HL-60 (cell line): ENCODE data around the gene METRN.
A peak's percentile ranks its signal among the peaks of the same experiment; 100 is the strongest.

Source experiments
- DNase-seq, 2 experiments: peaks; one replicate each; pipeline ENCODE4 v3.0.0-alpha.2; 2010 to 2020; ENCODE audit warnings: low read depth in 1 of 2, low spot score in 1 of 2
- H3K27ac ChIP-seq: fragments of 250-450 bp; sonication (Bioruptor Pico); replicated peaks from 2 replicates; pipeline ENCODE4 v1.5.1; 2020; ENCODE audit warnings: mild to moderate bottlenecking, moderate library complexity
- H3K27me3 ChIP-seq: fragments of 250-450 bp; sonication (Bioruptor Pico); 2 replicates; pipeline ENCODE4 v1.5.1; 2021; ENCODE audit warnings: mild to moderate bottlenecking, moderate library complexity; ENCODE audit not compliant: insufficient read depth, poor library complexity, severe bottlenecking
- H3K4me3 ChIP-seq: replicated peaks from 2 replicates; pipeline ENCODE4 v1.5.1; 2011; ENCODE audit warnings: mild to moderate bottlenecking, control low read depth, low read length; ENCODE audit not compliant: insufficient read depth
- GABPA ChIP-seq: IDR thresholded peaks from 2 replicates; pipeline ENCODE4 v1.6.1; 2012; ENCODE audit warnings: low read depth
- POLR2AphosphoS5 ChIP-seq: IDR thresholded peaks from 2 replicates; pipeline ENCODE4 v1.6.1; 2012; ENCODE audit warnings: low read depth
- SPI1 ChIP-seq: IDR thresholded peaks from 2 replicates; pipeline ENCODE4 v1.6.1; 2012; ENCODE audit warnings: low read depth, mild to moderate bottlenecking, borderline replicate concordance
- TF ChIP-seq, protein P1 (sequence below): IDR thresholded peaks from 2 replicates; pipeline ENCODE4 v1.6.1; 2012; ENCODE audit warnings: low read depth; ENCODE audit not compliant: insufficient replicate concordance
- TF ChIP-seq, protein P2 (sequence below): IDR thresholded peaks from one replicate; pipeline ENCODE4 v1.5.1; 2011; ENCODE audit warnings: low read length, control low read depth, inconsistent platforms; ENCODE audit not compliant: insufficient read depth

The METRN gene

DNA sequence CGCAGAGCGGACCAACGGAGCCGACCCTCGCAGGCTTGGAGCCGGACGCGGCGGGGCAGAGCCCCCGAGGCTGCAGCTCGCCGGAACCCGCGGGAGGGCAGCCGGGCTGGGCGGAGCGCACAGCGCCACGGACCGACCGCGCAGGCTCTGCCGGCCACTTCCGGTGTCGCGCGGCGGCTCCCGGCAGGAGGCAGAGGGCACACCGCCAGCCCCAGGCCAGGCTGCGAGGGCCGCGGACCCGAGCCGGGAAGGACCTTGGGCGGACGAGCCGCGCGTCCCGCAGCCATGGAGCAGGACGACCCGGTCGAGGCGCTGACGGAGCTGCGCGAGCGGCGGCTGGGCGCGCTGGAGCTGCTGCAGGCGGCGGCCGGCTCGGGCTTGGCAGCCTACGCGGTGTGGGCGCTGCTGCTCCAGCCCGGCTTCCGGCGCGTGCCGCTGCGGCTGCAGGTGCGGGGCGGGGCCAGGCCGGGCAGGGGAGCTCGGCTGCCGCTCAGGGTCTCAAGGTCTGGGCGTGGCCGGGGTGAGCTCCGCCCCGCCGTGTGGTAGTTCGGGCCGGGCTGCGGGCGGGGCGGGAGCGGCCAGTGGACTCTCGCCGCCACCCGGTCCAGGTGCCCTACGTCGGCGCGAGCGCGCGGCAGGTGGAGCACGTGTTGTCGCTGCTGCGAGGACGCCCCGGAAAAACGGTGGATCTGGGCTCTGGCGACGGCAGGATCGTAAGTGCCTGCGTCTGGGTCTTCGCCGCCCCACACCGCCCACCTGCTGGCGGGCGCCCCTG is 6.3 kb downstream of the METRN start, which contains the start of gene ANTKMT:
Gene ANTKMT (plus strand): TSS at position 157 of the 775 bp plus-strand sequence. CDS start 129 bp downstream, at position 286.
- Histone ChIP-seq H3K27me3 (peaks cover 3% of the 10 kb centered on the region), H3K27ac (peak within 1 kb of the TSS; percentile 84), H3K4me3 (peak within 1 kb of the TSS; percentile 52)
- no peak for TF ChIP-seq SPI1
- TF ChIP-seq, protein P1, sequence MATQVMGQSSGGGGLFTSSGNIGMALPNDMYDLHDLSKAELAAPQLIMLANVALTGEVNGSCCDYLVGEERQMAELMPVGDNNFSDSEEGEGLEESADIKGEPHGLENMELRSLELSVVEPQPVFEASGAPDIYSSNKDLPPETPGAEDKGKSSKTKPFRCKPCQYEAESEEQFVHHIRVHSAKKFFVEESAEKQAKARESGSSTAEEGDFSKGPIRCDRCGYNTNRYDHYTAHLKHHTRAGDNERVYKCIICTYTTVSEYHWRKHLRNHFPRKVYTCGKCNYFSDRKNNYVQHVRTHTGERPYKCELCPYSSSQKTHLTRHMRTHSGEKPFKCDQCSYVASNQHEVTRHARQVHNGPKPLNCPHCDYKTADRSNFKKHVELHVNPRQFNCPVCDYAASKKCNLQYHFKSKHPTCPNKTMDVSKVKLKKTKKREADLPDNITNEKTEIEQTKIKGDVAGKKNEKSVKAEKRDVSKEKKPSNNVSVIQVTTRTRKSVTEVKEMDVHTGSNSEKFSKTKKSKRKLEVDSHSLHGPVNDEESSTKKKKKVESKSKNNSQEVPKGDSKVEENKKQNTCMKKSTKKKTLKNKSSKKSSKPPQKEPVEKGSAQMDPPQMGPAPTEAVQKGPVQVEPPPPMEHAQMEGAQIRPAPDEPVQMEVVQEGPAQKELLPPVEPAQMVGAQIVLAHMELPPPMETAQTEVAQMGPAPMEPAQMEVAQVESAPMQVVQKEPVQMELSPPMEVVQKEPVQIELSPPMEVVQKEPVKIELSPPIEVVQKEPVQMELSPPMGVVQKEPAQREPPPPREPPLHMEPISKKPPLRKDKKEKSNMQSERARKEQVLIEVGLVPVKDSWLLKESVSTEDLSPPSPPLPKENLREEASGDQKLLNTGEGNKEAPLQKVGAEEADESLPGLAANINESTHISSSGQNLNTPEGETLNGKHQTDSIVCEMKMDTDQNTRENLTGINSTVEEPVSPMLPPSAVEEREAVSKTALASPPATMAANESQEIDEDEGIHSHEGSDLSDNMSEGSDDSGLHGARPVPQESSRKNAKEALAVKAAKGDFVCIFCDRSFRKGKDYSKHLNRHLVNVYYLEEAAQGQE: no peak
- TF ChIP-seq POLR2AphosphoS5: peak; percentile 75
- peak; percentile 85 for TF ChIP-seq GABPA
- TF ChIP-seq, protein P2, sequence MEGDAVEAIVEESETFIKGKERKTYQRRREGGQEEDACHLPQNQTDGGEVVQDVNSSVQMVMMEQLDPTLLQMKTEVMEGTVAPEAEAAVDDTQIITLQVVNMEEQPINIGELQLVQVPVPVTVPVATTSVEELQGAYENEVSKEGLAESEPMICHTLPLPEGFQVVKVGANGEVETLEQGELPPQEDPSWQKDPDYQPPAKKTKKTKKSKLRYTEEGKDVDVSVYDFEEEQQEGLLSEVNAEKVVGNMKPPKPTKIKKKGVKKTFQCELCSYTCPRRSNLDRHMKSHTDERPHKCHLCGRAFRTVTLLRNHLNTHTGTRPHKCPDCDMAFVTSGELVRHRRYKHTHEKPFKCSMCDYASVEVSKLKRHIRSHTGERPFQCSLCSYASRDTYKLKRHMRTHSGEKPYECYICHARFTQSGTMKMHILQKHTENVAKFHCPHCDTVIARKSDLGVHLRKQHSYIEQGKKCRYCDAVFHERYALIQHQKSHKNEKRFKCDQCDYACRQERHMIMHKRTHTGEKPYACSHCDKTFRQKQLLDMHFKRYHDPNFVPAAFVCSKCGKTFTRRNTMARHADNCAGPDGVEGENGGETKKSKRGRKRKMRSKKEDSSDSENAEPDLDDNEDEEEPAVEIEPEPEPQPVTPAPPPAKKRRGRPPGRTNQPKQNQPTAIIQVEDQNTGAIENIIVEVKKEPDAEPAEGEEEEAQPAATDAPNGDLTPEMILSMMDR: no peak
- DNase-seq: peak; percentile 87 to 89

DNA sequence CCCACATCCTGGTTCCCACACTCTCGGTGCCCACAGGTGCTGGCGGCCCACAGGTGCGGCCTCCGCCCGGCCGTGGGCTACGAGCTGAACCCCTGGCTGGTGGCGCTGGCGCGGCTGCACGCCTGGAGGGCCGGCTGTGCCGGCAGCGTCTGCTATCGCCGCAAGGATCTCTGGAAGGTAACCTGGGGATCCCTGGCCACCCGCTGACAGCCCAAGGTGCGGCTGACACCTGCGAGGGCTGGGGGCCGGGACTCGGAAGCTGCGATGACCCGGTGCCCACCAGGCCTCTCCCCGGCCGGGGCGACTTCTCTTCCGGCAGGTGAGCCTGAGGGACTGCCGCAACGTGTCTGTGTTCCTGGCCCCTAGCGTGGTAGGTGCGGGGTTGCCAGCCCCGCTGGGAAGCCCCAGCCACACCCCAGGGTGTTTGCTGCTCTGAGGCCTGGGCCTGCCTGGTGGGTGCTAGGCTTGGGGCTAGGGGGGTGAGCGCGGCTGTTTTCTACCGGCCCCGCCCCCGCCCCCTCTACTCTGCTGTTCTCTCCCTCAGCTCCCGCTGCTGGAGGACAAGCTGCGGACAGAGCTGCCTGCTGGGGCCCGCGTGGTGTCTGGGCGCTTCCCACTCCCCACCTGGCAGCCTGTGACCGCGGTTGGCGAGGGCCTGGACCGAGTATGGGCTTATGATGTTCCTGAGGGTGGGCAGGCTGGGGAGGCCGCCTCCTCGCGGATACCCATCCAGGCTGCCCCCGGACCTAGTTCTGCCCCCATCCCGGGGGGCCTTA is 7.0 kb downstream of the METRN start:
- Histone ChIP-seq H3K27me3 (no peaks in the 10 kb centered on the region), H3K27ac (peak overlapping the region; percentile 49), H3K4me3 (peak overlapping the region; percentile 52)
- no peak for DNase-seq
- TF ChIP-seq, protein P2: no peak
- TF ChIP-seq SPI1: no peak
- TF ChIP-seq POLR2AphosphoS5: no peak
- TF ChIP-seq, protein P1: no peak
- no peak for TF ChIP-seq GABPA

GRCh38 chr16:722835-723633 is 8.1 kb downstream of the METRN start:
- no peak overlapping the region for H3K27ac ChIP-seq
- no peak overlapping the region for H3K4me3 ChIP-seq
- DNase-seq: no peak
- H3K27me3 ChIP-seq: no peaks in the 10 kb centered on the region
- no peak for TF ChIP-seq GABPA
- peak; percentile 29; the same call in 1 of the 2 replicates for TF ChIP-seq POLR2AphosphoS5
